IMR-90 (cell line): ENCODE data around the gene ATG10.
"Not testable (repeated sequence)": the region's sequence is repeated elsewhere in the genome, so short reads cannot be mapped to it uniquely, and the experiment has no call there.

ENCODE experiments used
- MXI1 ChIP-seq: IDR thresholded peaks from 2 replicates; pipeline ENCODE4 v1.6.1; 2012; ENCODE audit warnings: low read depth, mild to moderate bottlenecking, low read length, moderate library complexity, borderline replicate concordance
- POLR2A ChIP-seq: IDR thresholded peaks from 2 replicates; pipeline ENCODE4 v1.6.1; 2012; ENCODE audit warnings: mild to moderate bottlenecking, low read depth, low read length
- RAD21 ChIP-seq: IDR thresholded peaks from 2 replicates; pipeline ENCODE4 v1.6.1; 2012; ENCODE audit warnings: low read length, improper control_type of control experiment
- SMC3 ChIP-seq: fragments of 150-350 bp; IDR thresholded peaks from 2 replicates; pipeline ENCODE4 v1.6.1; 2016; ENCODE audit warnings: low read depth, mild to moderate bottlenecking, antibody characterized with exemption, low read length, moderate library complexity
- TF ChIP-seq, protein P1 (sequence below): conservative IDR thresholded peaks from 2 replicates; pipeline ENCODE4 v1.5.1; 2012; ENCODE audit warnings: mild to moderate bottlenecking, low read depth, low read length, improper control_type of control experiment

DNA sequence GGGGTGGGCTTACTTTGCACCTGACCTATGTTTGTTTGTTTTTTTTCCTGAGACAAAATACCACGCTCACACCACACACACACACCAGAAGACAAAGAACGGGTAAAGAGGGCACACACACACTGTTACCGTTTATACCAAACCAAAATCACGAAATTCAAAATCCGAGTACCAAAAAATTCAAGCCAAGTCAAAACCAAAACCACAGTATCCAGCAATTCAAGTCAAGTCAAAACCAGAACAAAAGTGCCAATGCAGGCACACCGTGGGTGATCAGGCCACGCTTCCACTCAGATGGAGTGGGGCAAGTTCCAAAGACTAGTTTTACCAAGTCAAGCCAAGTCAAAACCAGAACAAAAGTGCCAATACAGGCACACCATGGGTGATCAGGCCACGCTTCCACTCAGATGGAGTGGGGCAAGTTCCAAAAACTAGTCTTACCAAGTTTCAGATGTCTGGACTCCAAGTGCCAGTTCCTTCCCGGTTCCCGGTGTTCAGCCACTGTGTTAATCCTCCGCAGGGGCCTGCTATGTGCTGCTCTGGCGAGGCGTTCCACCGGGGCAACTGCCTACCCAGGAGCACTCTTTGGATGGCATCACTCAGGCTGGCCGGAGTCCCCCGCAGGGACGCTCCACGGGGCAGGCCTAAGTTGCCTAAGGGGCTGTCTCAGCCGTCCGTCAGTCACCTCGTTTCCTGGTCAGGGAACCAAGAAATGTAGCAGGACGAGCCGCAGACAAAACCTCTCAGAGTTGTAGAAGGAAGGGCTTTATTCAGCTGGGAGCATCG lies 300.9 kb downstream of the ATG10 start:
- TF ChIP-seq POLR2A, SMC3, RAD21, MXI1: not testable (repeated sequence)
- TF ChIP-seq, protein P1, sequence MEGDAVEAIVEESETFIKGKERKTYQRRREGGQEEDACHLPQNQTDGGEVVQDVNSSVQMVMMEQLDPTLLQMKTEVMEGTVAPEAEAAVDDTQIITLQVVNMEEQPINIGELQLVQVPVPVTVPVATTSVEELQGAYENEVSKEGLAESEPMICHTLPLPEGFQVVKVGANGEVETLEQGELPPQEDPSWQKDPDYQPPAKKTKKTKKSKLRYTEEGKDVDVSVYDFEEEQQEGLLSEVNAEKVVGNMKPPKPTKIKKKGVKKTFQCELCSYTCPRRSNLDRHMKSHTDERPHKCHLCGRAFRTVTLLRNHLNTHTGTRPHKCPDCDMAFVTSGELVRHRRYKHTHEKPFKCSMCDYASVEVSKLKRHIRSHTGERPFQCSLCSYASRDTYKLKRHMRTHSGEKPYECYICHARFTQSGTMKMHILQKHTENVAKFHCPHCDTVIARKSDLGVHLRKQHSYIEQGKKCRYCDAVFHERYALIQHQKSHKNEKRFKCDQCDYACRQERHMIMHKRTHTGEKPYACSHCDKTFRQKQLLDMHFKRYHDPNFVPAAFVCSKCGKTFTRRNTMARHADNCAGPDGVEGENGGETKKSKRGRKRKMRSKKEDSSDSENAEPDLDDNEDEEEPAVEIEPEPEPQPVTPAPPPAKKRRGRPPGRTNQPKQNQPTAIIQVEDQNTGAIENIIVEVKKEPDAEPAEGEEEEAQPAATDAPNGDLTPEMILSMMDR, result not testable (repeated sequence)
